Cortex of kidney (tissue), 1 donor: Measurements from ENCODE around the gene UBE3C.
"Not testable (repeated sequence)": the region's sequence is repeated elsewhere in the genome, so short reads cannot be mapped to it uniquely, and the experiment has no call there.

Experiments
- DNase-seq: peaks from one replicate; lab custom pipeline; 2025; lab: John Stamatoyannopoulos, UW

Gene UBE3C

DNA sequence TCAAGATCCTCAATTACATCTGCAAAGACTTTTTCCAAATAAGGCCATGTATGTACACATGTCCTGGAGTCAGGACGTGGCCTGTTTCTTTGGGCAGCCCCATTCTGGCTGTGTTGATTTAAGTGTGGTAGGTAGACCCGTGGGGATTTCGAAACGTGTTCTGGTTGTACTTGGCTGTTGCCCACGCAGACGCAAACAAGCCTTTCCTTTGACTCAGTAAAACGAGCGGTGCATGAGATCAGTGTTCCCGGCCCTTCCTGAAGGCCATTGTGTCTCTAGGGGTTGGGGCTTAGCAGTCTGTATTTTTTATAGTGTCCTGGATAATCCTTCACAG, 133.2 kb downstream of the UBE3C start:
- DNase-seq: no peak

DNA sequence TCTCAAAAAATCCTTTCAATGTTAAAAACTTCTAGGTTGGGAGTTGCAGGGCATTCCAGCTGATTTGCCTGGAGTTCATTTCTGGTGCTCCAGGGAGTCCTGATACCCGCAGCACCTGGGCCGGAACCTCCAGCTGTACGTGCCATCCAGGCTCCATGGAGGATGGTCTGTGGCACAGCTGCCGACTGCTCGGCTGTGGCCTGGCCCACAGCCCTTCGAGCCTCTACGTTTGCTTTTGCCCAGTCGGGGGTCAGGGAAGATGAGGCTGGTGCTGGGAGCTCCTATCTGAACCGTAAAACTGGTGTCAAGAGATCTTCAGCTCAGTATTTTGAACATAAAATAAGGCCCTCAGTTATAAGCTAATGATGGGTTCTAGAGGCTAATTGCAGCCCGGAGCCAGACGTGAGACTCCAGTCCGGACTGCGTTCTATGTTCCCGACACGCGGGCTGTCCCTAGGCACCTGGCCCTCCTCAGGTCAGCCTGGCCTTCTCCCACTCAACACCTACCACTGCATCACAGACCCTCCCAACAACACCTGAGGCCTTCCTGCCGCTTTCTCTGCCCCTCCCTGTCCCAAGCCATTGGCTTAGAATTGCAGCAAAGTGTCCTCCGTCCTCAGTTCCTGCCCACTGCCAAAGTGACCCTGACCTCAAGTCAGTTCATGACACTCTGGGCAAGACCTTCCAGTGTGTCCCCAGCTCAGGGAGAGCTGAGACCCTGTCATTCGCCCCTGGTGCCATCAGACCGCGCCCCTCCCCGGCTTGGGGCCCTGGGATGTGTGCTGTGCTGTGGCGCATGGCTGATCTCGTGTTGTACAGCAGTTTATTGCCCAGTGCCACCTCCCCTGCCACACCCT, 133.9 kb downstream of the UBE3C start:
- no peak for DNase-seq

DNA sequence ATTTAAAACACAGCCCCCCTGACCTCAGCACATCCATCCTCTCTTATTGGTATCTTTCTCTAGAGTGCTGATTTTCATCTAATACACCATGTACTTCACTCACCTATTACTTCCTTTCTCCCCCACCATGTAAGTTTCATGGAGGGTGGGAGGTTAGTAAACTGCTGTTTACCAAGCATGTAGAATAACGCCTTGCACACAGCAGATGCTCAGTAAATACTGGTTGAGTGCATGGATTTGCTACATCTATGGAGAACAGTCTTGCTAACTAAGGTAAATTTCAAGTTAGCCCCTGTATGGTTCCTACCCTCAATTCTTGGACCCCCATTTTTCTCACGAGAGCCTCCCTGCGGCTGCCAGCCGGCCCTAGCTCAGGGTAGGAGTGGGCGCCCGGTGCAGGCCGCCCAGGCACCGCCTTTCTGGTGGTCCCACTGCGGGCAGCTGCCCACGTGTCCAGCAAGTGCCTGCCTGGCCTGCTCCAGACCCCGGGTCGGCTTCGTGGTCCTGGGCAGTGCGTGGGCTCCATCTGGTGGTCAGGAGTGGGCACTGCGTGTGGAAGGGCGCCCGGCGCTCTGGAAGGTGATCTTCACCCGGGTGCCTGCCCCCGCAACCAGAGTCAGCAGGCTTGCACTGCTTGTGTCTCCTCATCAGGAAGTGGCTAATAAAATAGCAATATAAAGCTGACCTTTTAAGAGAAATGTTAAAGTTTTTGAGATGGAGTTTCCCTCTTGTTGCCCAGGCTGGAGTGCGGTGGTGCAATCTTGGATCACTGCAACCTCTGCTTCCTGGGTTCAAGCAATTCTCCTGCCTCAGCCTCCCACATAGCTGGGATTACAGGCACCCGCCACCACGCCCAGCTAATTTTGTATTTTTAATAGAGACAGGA, 134.7 kb downstream of the UBE3C start:
- DNase-seq: no peak

DNA sequence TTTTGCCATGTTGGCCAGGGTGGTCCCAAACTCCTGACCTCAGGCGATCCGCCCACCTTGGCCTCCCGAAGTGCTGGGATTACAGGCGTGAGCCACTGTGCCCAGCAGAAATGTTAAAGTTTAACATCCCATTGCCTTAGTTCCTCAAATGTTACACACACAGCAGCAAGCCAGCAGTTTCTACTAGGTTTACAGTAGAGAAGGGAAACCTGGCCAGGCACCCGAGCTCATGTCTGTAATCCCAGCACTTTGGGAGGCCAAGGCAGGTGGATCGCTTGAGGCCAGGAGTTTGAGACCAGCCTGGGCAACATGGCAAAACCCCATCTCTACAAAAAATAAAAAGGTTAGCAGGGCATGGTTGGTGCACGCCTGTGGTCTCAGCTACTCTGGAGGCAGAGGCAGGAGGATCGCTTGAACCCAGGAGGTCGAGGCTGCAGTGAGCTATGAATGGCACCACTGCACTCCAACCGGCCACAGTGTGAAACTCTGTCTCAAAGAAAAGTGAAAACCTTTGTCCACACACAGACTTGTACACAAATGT, 135.4 kb downstream of the UBE3C start:
- not testable (repeated sequence) for DNase-seq

DNA sequence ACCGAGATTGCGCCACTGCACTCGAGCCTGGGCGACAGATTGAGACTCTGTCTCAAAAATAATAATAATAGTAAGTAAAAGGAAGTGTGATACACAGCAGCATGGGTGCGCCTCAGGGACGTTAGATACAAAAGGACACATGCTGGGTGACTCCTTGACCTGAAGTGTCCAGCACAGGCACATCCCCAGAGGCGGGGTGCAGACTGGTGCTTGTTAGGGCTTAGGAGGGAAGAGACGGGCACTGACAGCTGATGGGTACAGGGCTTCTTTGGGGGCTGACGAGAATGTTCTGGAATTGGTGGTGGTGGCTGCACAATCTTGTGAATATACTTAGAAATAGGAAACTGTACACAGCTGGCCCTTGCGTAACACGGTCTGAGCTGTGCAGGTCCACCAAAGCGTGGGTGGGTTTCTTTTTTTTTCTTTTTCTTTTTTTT, 136.3 kb downstream of the UBE3C start:
- no peak for DNase-seq

DNA sequence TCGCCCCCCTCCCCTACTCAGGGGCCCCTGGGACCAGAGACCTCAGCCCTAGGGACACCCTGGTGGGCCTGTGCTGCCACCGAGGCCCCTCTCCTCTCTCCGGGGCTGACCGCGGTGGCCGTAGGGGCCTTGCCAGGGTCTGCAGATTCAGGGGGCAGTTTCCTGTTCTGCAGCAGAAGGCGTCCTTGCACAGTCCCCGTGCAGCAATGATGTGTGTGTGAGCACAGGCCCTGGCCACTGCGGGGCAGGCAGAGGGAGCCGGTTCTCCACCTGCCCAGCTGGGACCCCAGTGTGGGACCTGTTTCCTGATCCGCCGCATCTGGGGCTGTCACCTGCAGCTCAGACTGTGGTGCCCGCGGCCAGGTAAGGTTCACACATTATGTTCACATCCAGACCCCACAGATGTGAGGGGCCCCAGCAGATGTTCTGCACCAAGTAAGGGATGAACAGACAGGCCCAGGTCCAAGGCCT, 137.4 kb downstream of the UBE3C start:
- no peak for DNase-seq

DNA sequence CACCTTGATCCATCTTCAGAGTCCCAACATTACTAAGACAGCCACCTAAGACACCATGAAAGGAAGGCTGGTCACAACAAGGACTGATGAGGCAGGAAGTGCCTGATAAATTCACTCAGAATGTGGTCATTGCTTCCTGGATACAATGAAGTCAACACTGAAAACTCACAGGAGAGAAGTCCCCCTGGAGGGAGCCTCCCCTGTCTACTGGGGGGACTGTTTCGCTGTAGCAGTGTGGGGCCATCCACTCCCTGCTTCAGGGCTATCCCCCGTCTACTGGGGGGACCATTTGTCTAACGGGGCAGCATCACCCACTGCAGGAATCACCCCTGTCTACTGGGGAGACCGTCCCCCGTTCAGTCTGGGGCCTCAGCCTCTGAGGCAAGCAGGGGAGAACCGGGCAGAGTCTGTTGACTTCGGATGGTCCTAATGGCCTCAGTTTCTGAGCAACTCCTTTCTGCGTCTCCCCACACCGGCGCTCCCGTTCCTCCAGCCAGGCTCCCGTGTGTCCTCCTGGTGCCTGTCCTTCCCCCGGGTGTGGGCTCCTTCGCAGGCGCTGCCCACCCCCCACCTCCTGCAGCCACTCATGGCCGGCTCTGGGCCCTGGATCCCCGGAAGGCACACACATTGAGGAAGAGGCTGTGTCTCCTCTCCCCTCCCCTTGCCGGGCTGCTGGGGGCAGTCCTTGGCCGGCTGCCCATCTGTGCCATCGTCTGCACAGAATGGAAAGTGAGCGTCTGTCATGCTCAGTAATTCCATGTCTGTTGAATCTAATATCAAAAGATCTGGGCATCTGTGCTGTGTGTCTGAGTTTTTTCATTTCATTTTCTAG, 138.2 kb downstream of the UBE3C start:
- DNase-seq: no peak

DNA sequence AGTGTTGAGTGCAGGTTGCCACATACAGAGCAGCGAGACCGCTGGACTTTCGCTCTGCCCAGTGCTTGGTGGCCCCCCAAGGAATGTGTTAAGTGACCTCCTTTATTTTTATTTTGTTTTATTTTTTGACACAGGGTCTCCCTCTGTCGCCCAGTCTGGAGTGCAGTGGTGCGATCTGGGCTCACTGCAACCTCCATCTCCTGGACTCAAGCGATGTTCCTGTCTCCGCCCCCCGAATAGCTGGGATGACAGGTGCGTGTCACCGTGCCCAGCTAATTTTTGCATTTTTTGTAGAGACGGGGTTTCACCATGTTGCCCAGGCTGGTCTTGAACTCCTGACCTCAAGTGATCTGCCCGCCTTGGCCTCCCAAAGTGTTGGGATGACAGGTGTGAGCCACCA, 138.8 kb downstream of the UBE3C start:
- DNase-seq: not testable (repeated sequence)

DNA sequence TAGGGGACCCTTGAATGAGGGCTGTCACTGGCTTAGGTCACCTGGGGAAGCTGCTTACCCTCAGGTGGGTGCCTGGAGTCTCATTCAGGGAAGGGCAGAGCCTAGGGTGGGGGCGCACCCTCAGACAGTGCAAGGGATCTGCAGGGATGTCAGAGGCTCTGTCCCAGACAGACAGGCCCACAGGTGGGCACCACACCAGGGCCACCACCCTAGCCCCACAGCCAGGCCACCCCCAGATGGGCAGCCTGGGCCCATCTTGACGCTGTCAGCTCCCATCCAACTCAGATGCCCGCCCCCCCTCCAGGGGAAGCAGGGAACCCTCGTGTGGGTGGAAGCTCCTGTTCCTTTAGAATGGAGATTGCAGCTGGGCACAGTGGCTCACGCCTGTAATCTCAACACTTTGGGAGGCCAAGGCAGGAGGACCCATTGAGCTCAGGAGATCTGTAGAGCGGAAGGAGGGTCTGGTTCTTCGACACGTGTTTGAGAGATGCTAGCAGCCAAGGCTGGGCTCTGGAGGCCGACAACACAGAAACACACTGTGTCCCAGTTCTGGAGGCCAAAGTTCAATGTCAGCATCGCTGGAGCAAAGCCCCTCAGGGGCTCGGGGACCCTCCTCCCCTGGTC, 139.6 kb downstream of the UBE3C start:
- DNase-seq: no peak

DNA sequence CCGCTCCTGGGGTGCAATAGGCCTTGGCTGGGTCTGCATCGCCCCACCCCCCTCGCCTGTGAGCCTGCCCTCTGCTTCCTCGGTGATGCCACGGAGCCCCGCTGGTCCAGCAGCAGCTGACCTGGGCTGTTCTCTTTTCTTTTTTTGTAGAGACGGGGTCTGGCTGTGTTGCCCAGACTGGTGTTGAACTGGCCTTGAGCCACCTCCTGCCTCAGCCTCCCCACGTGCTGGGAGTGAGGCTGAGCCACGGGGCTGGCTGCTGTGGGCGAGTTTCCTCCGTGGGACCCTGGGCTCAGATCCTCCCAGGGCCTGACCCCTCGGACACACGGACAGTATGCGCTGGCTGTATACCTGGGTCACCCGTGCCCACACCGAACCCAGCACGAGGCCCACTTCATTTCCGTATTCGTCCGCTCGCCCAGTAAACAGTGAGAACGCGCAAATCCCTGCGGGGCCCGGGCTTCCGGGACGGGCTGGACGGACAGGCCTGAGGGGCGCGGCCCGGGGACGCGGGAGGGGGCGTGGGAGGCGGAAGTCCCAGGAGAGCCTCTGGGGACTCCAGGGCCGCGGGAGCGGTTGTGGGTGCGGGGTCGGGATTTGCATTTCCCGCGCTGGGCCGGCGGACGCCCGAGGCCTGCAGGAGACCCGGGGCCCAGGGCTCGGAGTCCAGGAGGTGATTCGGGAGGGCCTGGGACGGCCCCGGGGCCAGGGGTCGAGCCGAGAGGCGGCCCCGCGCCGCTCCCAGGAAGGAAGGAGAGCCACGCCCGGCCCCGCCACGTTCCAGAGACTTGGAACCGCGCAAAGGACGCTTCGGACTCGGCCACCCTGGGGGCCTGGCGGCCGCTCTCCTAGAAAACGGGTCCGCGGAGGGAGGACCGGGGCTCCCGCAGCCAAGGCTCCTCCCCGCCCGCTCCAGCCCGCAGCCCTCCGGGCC, 140.3 kb downstream of the UBE3C start:
- DNase-seq: no peak

DNA sequence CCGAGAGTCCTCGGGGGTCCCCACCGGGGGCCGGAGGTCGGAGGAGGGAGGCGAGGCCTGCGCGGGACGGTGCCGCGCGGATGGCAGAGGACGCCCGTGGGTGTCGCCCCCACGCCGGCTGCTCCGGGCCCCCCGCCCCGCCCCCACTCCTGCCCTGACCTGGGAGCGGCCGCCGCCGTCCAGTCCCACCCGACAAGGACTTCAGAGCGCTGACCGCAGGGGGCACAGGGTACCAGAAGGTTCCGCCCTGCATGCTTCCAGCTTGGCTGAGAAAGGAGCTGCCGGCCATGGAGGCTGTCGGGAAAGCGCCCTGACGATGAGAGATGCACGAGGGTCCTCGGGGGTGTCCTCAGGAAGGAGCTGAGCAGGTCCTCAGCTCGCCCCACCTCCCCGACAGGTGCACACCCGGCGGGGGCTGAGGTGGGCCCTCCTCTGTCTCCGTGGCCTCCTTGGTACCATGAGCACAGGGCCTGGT, 141.1 kb downstream of the UBE3C start:
- no peak for DNase-seq

DNA sequence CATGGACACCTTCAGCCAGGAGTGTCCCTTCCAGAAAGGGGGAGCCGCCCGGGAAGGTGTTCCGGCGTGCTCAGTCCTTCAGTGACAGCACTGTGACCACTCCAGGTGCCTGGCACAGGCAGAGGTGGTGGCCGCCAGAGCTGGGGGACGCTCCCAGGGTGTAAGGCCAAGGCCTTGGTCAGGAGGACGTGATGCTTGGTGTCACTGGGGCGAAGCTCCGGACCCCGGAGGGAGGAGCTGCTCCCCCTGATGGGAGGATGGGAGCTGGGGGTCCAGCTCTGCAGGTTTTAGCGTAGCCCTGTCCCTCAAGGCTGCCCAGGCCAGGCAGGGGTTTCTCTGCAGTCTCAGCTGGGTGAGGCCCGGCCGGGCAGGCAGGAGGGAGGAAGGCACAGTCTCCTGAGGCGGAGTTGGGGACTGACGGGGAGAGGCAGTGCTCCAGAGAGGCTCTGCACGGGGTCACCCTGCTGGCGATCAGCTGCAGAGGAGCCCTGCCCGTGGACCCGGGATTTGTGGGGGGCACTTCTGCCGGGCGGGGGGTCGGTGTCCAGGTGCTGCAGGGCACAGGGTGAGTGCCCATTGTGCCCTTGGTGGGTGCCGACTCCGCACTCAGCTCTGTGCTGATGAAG, 141.6 kb downstream of the UBE3C start:
- DNase-seq: no peak

DNA sequence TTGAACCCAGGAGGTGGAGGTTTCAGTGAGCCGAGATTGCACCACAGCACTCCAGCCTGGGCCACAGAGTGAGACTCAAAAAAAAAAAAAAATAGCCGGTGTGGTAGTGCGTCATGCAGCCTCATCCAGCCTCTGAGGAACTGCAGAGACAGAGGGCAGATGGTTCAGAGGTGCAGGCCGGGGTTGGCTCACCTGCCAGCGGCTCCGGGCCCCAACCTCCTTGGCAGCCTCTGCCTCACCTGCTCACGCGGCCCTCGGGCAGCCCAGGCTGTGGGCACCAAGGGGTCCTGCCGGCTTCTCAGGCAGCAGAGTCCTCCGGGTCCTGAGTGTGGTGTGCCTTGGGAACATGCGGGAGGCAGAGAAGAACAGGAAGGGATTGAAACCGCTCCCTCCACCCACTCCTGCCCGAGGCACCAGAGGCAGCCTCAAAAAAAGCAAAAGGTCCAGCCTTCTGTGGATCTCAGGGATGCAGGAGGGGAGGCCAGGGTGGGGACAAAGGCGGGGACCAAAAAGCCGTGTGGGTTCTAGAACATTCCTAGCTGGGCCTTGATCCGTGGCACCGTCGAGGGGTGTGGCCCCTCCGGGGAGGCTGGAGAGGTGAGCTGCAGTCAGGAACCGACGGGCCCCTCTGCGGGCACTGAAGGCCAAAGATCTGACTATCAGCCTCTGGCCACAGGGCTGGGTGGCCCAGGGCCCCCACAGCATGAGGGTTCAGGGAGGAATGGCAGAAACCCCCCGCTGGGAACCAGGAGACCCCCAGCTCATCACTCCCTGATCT, 142.7 kb downstream of the UBE3C start:
- DNase-seq: no peak

DNA sequence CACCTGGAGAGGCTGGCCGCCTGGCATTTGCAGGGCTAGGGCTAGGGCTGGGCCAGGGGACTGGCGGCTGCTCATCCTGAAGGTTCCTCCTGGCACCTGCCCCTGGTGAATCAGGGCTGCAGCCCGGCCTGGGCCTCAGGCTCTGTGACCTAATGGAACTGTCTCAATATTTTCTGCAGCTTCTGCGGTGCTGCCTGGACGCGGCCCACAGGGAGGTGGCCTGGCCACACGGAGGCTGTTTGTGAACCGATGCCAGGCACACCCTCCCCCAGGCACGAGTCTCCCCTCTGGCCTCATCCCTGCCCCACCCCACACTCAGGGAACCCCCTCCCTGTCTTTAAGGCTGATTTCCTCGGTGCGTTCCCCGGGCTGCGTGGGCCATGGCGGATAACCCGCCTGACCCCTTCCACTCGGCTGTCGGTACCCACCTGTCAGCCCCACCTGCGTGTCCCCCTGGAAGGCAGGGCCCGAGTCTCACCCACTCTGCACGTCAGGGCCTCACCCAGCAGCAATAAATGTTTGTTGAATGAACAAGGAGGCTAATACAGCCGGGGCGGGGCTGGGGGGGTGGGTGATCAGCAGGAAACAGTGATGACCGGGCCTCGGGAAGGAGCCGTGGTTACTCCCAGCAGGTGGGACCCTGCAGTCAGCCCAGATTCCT, 143.5 kb downstream of the UBE3C start:
- DNase-seq: no peak

DNA sequence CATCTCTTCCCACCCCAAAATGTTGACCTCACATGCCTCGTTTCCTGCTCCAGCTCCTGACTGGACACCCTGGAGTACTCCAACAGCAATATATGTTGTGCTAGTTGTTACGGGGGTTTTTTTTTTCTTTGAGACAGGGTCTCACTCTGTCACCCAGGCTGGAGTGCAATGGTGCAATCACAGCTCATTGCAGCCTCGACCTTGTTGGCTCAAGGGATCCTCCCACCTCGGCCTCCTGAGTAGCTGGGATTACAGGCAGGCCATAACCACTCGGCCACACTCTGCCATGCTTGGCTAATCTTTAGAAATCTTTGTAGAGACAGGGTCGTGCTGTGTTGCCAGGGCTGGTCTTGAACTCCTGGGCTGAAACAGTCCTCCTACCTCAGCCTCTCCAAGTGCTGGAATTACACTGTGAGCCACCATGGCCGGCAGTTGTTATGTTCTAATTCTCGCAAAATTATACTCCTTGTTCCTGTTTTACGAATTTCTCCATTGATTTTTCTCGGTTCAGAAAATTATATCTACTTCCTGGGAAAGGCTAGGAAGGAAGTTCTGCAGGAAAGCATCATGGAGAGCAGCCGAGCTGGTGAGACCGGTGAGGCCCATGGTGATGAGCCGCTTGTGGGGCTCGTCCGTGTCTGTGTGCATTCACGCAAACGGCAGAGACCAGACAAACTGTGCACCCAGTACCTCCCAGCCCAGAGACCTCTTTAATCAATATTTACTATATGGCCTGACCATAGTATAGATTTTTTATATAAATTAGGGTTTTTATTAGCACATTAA, 145.7 kb downstream of the UBE3C start:
- no peak for DNase-seq

DNA sequence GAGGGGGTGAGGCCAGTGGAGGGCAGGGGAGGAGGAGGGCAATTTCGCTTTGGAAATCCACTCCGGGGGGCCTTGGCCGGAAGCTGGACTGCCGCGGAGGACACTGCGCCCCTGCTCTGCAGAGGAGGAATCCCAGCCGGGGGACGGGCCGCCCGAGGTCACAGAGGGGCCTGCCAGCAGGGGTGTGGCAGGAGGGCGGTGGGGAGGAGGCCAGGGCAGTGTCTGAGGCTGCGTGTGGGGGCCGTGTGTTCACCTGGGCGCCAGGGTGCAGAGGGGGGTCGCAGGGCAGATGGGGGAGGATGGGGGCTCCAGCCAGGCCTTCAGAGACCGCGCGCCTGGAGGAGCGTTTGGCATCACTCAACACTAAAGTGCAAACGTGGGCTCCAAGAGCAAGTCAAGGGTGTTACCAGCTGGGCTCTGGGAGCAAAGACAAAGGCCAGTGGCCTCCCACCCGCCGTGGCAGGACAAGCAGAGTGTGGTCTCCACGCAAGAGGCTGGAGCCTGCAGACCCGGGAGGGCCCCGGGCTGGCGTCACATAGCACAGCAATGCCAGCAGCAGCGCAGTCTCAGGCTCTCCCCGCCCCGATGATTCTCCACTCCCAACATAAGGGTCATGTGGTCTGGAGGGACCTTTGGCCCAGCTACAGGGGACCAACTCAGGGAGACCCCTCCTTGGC, 152.8 kb downstream of the UBE3C start:
- DNase-seq: no peak

DNA sequence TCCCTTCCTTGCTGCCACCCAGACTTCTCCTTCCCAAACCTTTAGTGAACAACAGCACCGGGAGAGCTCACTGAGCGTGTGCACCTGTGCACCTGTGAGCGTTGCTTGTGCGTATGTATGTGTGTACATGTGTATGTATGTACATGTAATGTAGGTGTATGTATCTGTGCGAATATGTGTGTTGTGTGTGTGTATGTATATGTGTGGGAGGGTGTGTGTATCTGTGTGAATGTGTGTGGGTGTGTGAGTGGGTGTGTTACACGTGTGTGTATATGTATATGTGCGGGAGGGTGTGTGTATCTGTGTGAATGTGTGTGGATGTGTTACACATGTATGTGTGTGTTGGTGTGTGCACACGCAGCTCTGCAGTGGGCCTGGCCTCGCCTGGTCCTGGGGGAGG, 153.5 kb downstream of the UBE3C start:
- no peak for DNase-seq
